Keratinocyte (primary cell): Measurements from ENCODE around the gene RP9. TPM values are rescaled to one million over a fixed set of nuclear protein-coding genes. Genes with fewer than 3 reads are reported as not detected.

Source experiments
- DNase-seq: peaks from one replicate; pipeline ENCODE4 v3.0.0-alpha.2; 2011; ENCODE audit warnings: low read depth, missing footprints, low spot score
- FAIRE-seq: peaks from 2 replicates; lab custom pipeline; 2011; peaks lifted over from hg19 to GRCh38; lab: Jason Lieb, UNC
- H2AFZ ChIP-seq: 2 replicates; pipeline ENCODE4 v1.6.0; 2012; ENCODE audit warnings: low read length, control low read depth, inconsistent platforms; ENCODE audit not compliant: control insufficient read depth
- H3K27ac ChIP-seq: 2 replicates; pipeline ENCODE4 v1.5.1; 2011; ENCODE audit warnings: low read length; ENCODE audit not compliant: control insufficient read depth, insufficient read depth
- H3K27me3 ChIP-seq: 3 replicates; pipeline ENCODE4 v1.6.0; 2011; ENCODE audit warnings: low read length; ENCODE audit not compliant: control insufficient read depth, insufficient read depth; ENCODE audit errors: extremely low read depth
- H3K36me3 ChIP-seq, 2 experiments: 2 replicates in 1 of 2; 3 replicates in 1 of 2; pipeline ENCODE4 v1.5.1; 2011; ENCODE audit warnings: low read length in 2 of 2, mild to moderate bottlenecking in 1 of 2; ENCODE audit not compliant: control insufficient read depth in 2 of 2, insufficient read depth in 2 of 2; ENCODE audit errors: extremely low read depth in 1 of 2
- H3K4me1 ChIP-seq: 3 replicates; pipeline ENCODE4 v1.5.1; 2011; ENCODE audit warnings: low read length; ENCODE audit not compliant: control insufficient read depth, insufficient read depth; ENCODE audit errors: extremely low read depth
- H3K4me2 ChIP-seq: 3 replicates; pipeline ENCODE4 v1.6.0; 2011; ENCODE audit warnings: low read depth, low read length; ENCODE audit not compliant: control insufficient read depth, insufficient read depth; ENCODE audit errors: extremely low read depth
- H3K4me3 ChIP-seq, 3 experiments: fragments of 200-600 bp in 1 of 3; sonication (generic) in 1 of 3; 2 replicates in 2 of 3; 3 replicates in 1 of 3; pipeline ENCODE4 v1.5.1; 2011 to 2016; ENCODE audit warnings: low read length in 3 of 3, mild to moderate bottlenecking in 3 of 3, control low read depth in 2 of 3, inconsistent platforms in 1 of 3, low read depth in 1 of 3, mixed read lengths in 1 of 3, mixed run types in 1 of 3, moderate library complexity in 1 of 3; ENCODE audit not compliant: control insufficient read depth in 2 of 3, insufficient read depth in 2 of 3; ENCODE audit errors: extremely low read depth in 1 of 3
- H3K79me2 ChIP-seq: 2 replicates; pipeline ENCODE4 v1.6.0; 2012; ENCODE audit warnings: low read length; ENCODE audit not compliant: control insufficient read depth, insufficient read depth
- H3K9ac ChIP-seq: 3 replicates; pipeline ENCODE4 v1.6.0; 2011; ENCODE audit warnings: low read length; ENCODE audit not compliant: control insufficient read depth, insufficient read depth; ENCODE audit errors: extremely low read depth
- H3K9me1 ChIP-seq: 3 replicates; pipeline ENCODE4 v1.6.0; 2011; ENCODE audit warnings: low read length; ENCODE audit not compliant: control insufficient read depth, insufficient read depth; ENCODE audit errors: extremely low read depth
- H3K9me3 ChIP-seq: 2 replicates; pipeline ENCODE4 v1.5.1; 2012; ENCODE audit warnings: low read depth, low read length; ENCODE audit not compliant: control insufficient read depth
- H4K20me1 ChIP-seq: 3 replicates; pipeline ENCODE4 v1.6.0; 2011; ENCODE audit warnings: low read length; ENCODE audit not compliant: control insufficient read depth, insufficient read depth; ENCODE audit errors: extremely low read depth
- EZH2 ChIP-seq: IDR thresholded peaks from one replicate; pipeline ENCODE4 v1.6.1; 2012; ENCODE audit warnings: inconsistent platforms, mild to moderate bottlenecking, low read length, moderate library complexity
- dilution Hi-C: fragments of 300-500 bp; cut with MboI; formaldehyde crosslinking; loops from one replicate; pipeline ENCODE4 v1.7.0; 2020; ENCODE audit warnings: low sequenced_read_pairs; ENCODE audit not compliant: extremely low pct_ligation_motif_present
- polyA plus RNA-seq, 5 experiments: library from polyadenylated mRNA; depleted of rRNA in 3 of 5; stranded (reverse) in 3 of 5; stranded (forward) in 1 of 5; unstranded in 1 of 5; fragments of >200 nt; gene quantifications; 1 replicate in 1 of 5; 2 replicates in 3 of 5; 3 replicates in 1 of 5; pipeline versions ENCODE4 v1.2.1 to v1.2.3, GENCODE V29; 2011 to 2012; ENCODE audit warnings: missing spikeins in 2 of 5, low read depth in 1 of 5, low replicate concordance in 1 of 5
- TF ChIP-seq, protein P1 (sequence below), 3 experiments: IDR thresholded peaks in 1 of 3; conservative IDR thresholded peaks in 1 of 3; optimal IDR thresholded peaks in 1 of 3; 2 replicates in 2 of 3; 3 replicates in 1 of 3; pipeline versions ENCODE3 to v1.5.1; 2011; ENCODE audit warnings: low read length in 3 of 3, mild to moderate bottlenecking in 3 of 3, moderate library complexity in 2 of 3, control low read depth in 1 of 3, inconsistent platforms in 1 of 3; ENCODE audit not compliant: insufficient read depth in 2 of 3; ENCODE audit errors: extremely low read depth in 1 of 3

Gene RP9
- polyA plus RNA-seq, 1 donor (not counting 4 experiments of a cell fraction or from before 2014, with no cell fraction given), result 17.4 TPM

GRCh38 chr7:33091111-33091531, 18.1 kb downstream of the RP9 start:
- dilution Hi-C loops, result no loop called here
- no peak overlapping the region for H3K9ac ChIP-seq
- H3K79me2 ChIP-seq, result no peaks in the 10 kb centered on the region
- no peaks in the 10 kb centered on the region for H3K27me3 ChIP-seq
- no peak overlapping the region for H3K27ac ChIP-seq
- H3K4me2 ChIP-seq, result no peak overlapping the region
- H3K36me3 ChIP-seq, result peaks cover 3% of the 10 kb centered on the region in 2 experiments
- H3K4me1 ChIP-seq, result no peaks in the 10 kb centered on the region
- H3K4me3 ChIP-seq, result no peak overlapping the region
- TF ChIP-seq, protein P1, sequence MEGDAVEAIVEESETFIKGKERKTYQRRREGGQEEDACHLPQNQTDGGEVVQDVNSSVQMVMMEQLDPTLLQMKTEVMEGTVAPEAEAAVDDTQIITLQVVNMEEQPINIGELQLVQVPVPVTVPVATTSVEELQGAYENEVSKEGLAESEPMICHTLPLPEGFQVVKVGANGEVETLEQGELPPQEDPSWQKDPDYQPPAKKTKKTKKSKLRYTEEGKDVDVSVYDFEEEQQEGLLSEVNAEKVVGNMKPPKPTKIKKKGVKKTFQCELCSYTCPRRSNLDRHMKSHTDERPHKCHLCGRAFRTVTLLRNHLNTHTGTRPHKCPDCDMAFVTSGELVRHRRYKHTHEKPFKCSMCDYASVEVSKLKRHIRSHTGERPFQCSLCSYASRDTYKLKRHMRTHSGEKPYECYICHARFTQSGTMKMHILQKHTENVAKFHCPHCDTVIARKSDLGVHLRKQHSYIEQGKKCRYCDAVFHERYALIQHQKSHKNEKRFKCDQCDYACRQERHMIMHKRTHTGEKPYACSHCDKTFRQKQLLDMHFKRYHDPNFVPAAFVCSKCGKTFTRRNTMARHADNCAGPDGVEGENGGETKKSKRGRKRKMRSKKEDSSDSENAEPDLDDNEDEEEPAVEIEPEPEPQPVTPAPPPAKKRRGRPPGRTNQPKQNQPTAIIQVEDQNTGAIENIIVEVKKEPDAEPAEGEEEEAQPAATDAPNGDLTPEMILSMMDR (optimal IDR thresholded peaks at IDR 0.05 in 1 of 3, IDR thresholded peaks at IDR 0.05 in 1 of 3, conservative IDR thresholded peaks at IDR 0.05 in 1 of 3; ENCODE audit: extremely low read depth in 1 of 3, insufficient read depth in 2 of 3, low read length in 3 of 3), result no peak
- H3K9me1 ChIP-seq, result no peaks in the 10 kb centered on the region
- no peak overlapping the region for H2AFZ ChIP-seq
- FAIRE-seq (no peak), DNase-seq (no peak)
- no peaks in the 10 kb centered on the region for H3K9me3 ChIP-seq
- H4K20me1 ChIP-seq, result no peaks in the 10 kb centered on the region

GRCh38 chr7:33089142-33089541, 20.1 kb downstream of the RP9 start:
- FAIRE-seq (no peak), DNase-seq (no peak)
- H3K27ac ChIP-seq, result no peak overlapping the region
- no peaks in the 10 kb centered on the region for H3K36me3 ChIP-seq
- dilution Hi-C loops, result no loop called here
- H3K79me2 ChIP-seq, result no peaks in the 10 kb centered on the region
- H3K4me3 ChIP-seq, result no peak overlapping the region
- TF ChIP-seq, protein P1 (optimal IDR thresholded peaks at IDR 0.05 in 1 of 3, IDR thresholded peaks at IDR 0.05 in 1 of 3, conservative IDR thresholded peaks at IDR 0.05 in 1 of 3; ENCODE audit: extremely low read depth in 1 of 3, insufficient read depth in 2 of 3, low read length in 3 of 3), result no peak
- TF ChIP-seq EZH2, result no peak
- no peak overlapping the region for H2AFZ ChIP-seq
- H3K9me3 ChIP-seq, result no peaks in the 10 kb centered on the region
- no peaks in the 10 kb centered on the region for H3K4me1 ChIP-seq
- H3K9me1 ChIP-seq, result no peaks in the 10 kb centered on the region
- H3K27me3 ChIP-seq, result no peaks in the 10 kb centered on the region
- no peaks in the 10 kb centered on the region for H4K20me1 ChIP-seq
- no peak overlapping the region for H3K4me2 ChIP-seq
- no peak overlapping the region for H3K9ac ChIP-seq
